ENCODE data around the gene CDC42BPB. TPM values are rescaled to one million over a fixed set of nuclear protein-coding genes. Genes with fewer than 3 reads are reported as not detected.

CDC42BPB gene
- total RNA-seq, 1 experiment from 2014 or later = 103 TPM

- no CpG with 5 or more reads among the region's 22 CpGs for WGBS (ENCODE audit: extremely low coverage, insufficient read length, low lambda C conversion rate)
- H3K27ac Mint-ChIP-seq = peak overlapping the region in 1 of 3 experiments; percentile 36; a peak in 1 of 7 replicates
- no peak for DNase-seq
Observed at GRCh38 chr14:102885737-102886447, 171.5 kb downstream of the CDC42BPB start.

More at GRCh38 chr14:102885737-102886447, 171.5 kb downstream of the CDC42BPB start:
- H3K14ac ChIP-seq (ENCODE audit: insufficient read depth, low read length) = no peak overlapping the region
- H3K79me2 ChIP-seq (ENCODE audit: insufficient read depth, low read length) = no peaks in the 10 kb centered on the region
- Mint-ChIP-seq H3K27me3 (ENCODE audit: low read depth) (no peaks in the 10 kb centered on the region), H3K36me3 (ENCODE audit: insufficient read depth in 1 of 3, low read depth in 3 of 3) (peaks cover 0 to 7% (median 0%) of the 10 kb centered on the region in 3 experiments; a peak in 3 of 7 replicates), H3K9me3 (no peaks in the 10 kb centered on the region), H3K4me3 (no peak overlapping the region), H3K4me1 (no peaks in the 10 kb centered on the region)
- no peaks in the 10 kb centered on the region for H3K79me1 ChIP-seq (ENCODE audit: insufficient read depth, low read depth, low read length, poor library complexity, severe bottlenecking)
- no peaks in the 10 kb centered on the region for H4K20me1 ChIP-seq (ENCODE audit: control insufficient read depth, insufficient read depth, insufficient read length)
- H3K9ac ChIP-seq (ENCODE audit: extremely low read depth, insufficient read length, low read length) = no peak overlapping the region
- H2BK20ac ChIP-seq (ENCODE audit: low read depth, low read length, poor library complexity, severe bottlenecking) = no peak overlapping the region
- no peaks in the 10 kb centered on the region for H3K23me2 ChIP-seq (ENCODE audit: insufficient read length, low read depth, low read length, poor library complexity, severe bottlenecking)
- TF ChIP-seq, protein P1, sequence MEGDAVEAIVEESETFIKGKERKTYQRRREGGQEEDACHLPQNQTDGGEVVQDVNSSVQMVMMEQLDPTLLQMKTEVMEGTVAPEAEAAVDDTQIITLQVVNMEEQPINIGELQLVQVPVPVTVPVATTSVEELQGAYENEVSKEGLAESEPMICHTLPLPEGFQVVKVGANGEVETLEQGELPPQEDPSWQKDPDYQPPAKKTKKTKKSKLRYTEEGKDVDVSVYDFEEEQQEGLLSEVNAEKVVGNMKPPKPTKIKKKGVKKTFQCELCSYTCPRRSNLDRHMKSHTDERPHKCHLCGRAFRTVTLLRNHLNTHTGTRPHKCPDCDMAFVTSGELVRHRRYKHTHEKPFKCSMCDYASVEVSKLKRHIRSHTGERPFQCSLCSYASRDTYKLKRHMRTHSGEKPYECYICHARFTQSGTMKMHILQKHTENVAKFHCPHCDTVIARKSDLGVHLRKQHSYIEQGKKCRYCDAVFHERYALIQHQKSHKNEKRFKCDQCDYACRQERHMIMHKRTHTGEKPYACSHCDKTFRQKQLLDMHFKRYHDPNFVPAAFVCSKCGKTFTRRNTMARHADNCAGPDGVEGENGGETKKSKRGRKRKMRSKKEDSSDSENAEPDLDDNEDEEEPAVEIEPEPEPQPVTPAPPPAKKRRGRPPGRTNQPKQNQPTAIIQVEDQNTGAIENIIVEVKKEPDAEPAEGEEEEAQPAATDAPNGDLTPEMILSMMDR (conservative IDR thresholded peaks at IDR 0.05) = no peak
- no peak overlapping the region for H4K8ac ChIP-seq (replicated peaks; ENCODE audit: insufficient read length, low read depth, low read length)
- H3K27me3 ChIP-seq (ENCODE audit: insufficient read depth, low read length) = no peaks in the 10 kb centered on the region
- no peak overlapping the region for H3K18ac ChIP-seq (ENCODE audit: insufficient read length, low read depth, low read length)
- no peak overlapping the region for H2BK120ac ChIP-seq (ENCODE audit: low read depth, low read length, poor library complexity, severe bottlenecking)
- H2AFZ ChIP-seq (ENCODE audit: low read length) = no peak overlapping the region
- H3K9me3 ChIP-seq (ENCODE audit: control insufficient read depth, low read depth, low read length) = no peaks in the 10 kb centered on the region
- H4K5ac ChIP-seq (ENCODE audit: insufficient read length, low read depth, low read length) = no peak overlapping the region
- no peak overlapping the region for H3K4me2 ChIP-seq (ENCODE audit: insufficient read depth, insufficient read length, low read length)
- H3K4ac ChIP-seq (ENCODE audit: low read depth, low read length) = no peak overlapping the region
- H2BK15ac ChIP-seq (ENCODE audit: low read depth, low read length) = no peak overlapping the region
- H3K23ac ChIP-seq (ENCODE audit: insufficient read length, low read depth, low read length) = no peak overlapping the region
- H3K4me1 ChIP-seq (ENCODE audit: insufficient read depth, low read length) = no peaks in the 10 kb centered on the region
- no peak overlapping the region for H3K56ac ChIP-seq (ENCODE audit: insufficient read length, low read depth, low read length)
- H4K91ac ChIP-seq (ENCODE audit: insufficient read length, low read depth, low read length) = no peak overlapping the region
- no peak overlapping the region for H3T11ph ChIP-seq (ENCODE audit: low read length)
- no peak overlapping the region for H2AK5ac ChIP-seq (ENCODE audit: insufficient read length, low read length)
- no peak overlapping the region for H2BK5ac ChIP-seq (ENCODE audit: insufficient read length, low read length)
- no peak overlapping the region for H2BK12ac ChIP-seq (ENCODE audit: insufficient read length, low read depth, low read length)
- no peak overlapping the region for H3K27ac ChIP-seq (ENCODE audit: insufficient read length, low read depth, low read length)

Data from H9 (cell line).